IMR-90 (cell line): ENCODE measurements around the gene CPB1. TPM values are rescaled to one million over a fixed set of nuclear protein-coding genes. Genes with fewer than 3 reads are reported as not detected.

Source experiments
- ATAC-seq: fragments of 200-7000 bp; cut with Tn5 transposase; 2 replicates; pipeline ENCODE4 v1.9.1; 2020; ENCODE audit warnings: low read depth, mild to moderate bottlenecking, moderate library complexity
- BruUV-seq: library from RNA; stranded (reverse); fragments of 400-500 nt; replicated peaks from 2 replicates; lab custom pipeline; 2021; lab: Mats Ljungman, UMichigan
- CTCF ChIA-PET: fragments of 300-600 bp; formaldehyde crosslinking; extraction: SDS; loops from one replicate; lab custom pipeline; 2021; ENCODE audit warnings: antibody characterized with exemption; lab: Yijun Ruan, JAX
- POLR2A ChIA-PET: fragments of 300-600 bp; sonication (Branson Sonifier 250); formaldehyde crosslinking; loops from one replicate; lab custom pipeline; 2022; ENCODE audit warnings: antibody characterized with exemption; ENCODE audit not compliant: unreplicated experiment; lab: Charles Lee
- DNase-seq: peaks from one replicate; pipeline ENCODE4 v3.0.0; 2013
- H2AFZ ChIP-seq: replicated peaks from 2 replicates; pipeline ENCODE3; 2013; ENCODE audit warnings: low read length, mild to moderate bottlenecking; ENCODE audit not compliant: poor library complexity
- H2AK5ac ChIP-seq: 2 replicates; pipeline ENCODE4 v1.6.1; 2013; ENCODE audit warnings: low read depth, low read length, inconsistent platforms
- H2AK9ac ChIP-seq: replicated peaks from 2 replicates; pipeline ENCODE3; 2013; ENCODE audit warnings: mild to moderate bottlenecking, low read depth, low read length, moderate library complexity; ENCODE audit not compliant: poor library complexity
- H2BK120ac ChIP-seq: 2 replicates; pipeline ENCODE4 v1.6.1; 2013; ENCODE audit warnings: low read depth, low read length, inconsistent platforms
- H2BK15ac ChIP-seq: 3 replicates; pipeline ENCODE4 v1.6.1; 2013; ENCODE audit warnings: low read depth, low read length, inconsistent platforms
- H2BK20ac ChIP-seq: 2 replicates; pipeline ENCODE4 v1.6.1; 2013; ENCODE audit warnings: low read depth, mild to moderate bottlenecking, inconsistent platforms, low read length, moderate library complexity
- H2BK5ac ChIP-seq: 2 replicates; pipeline ENCODE4 v1.6.1; 2013; ENCODE audit warnings: mild to moderate bottlenecking, low read depth, low read length, inconsistent platforms; ENCODE audit not compliant: poor library complexity, severe bottlenecking
- H3K14ac ChIP-seq: replicated peaks from 2 replicates; pipeline ENCODE4 v1.6.1; 2013; ENCODE audit warnings: low read depth, low read length, inconsistent platforms
- H3K18ac ChIP-seq: 2 replicates; pipeline ENCODE4 v1.6.1; 2013; ENCODE audit warnings: low read depth, low read length, control low read depth
- H3K23ac ChIP-seq: 2 replicates; pipeline ENCODE4 v1.6.1; 2013; ENCODE audit warnings: low read depth, low read length, inconsistent platforms
- H3K27ac ChIP-seq: 2 replicates; pipeline ENCODE4 v1.5.1; 2013; ENCODE audit warnings: mild to moderate bottlenecking, control low read depth, low read length; ENCODE audit not compliant: insufficient read depth
- H3K27me3 ChIP-seq: 2 replicates; pipeline ENCODE4 v1.6.1; 2013; ENCODE audit warnings: low read length; ENCODE audit not compliant: control insufficient read depth, insufficient read depth
- H3K36me3 ChIP-seq: 2 replicates; pipeline ENCODE4 v1.6.1; 2013; ENCODE audit warnings: low read length, mixed read lengths; ENCODE audit not compliant: control insufficient read depth, insufficient read depth
- H3K4ac ChIP-seq: 2 replicates; pipeline ENCODE4 v1.6.1; 2013; ENCODE audit warnings: low read depth, low read length, inconsistent platforms
- H3K4me1 ChIP-seq: 2 replicates; pipeline ENCODE4 v1.6.1; 2013; ENCODE audit warnings: low read length, mixed read lengths; ENCODE audit not compliant: control insufficient read depth, insufficient read depth
- H3K4me2 ChIP-seq: 2 replicates; pipeline ENCODE4 v1.6.1; 2013; ENCODE audit warnings: low read depth, mild to moderate bottlenecking, control low read depth, low read length, moderate library complexity
- H3K4me3 ChIP-seq: 2 replicates; pipeline ENCODE4 v1.5.1; 2013; ENCODE audit warnings: low read depth, mild to moderate bottlenecking, control low read depth, low read length, moderate library complexity; ENCODE audit not compliant: insufficient read depth
- H3K56ac ChIP-seq: 2 replicates; pipeline ENCODE4 v1.6.1; 2013; ENCODE audit warnings: low read length, inconsistent platforms; ENCODE audit not compliant: insufficient read depth; ENCODE audit errors: extremely low read depth
- H3K79me1 ChIP-seq, 2 experiments: 2 replicates each; pipeline ENCODE4 v1.6.1; 2013; ENCODE audit warnings: low read length in 2 of 2, inconsistent platforms in 1 of 2, low read depth in 1 of 2
- H3K9ac ChIP-seq: 2 replicates; pipeline ENCODE4 v1.6.1; 2013; ENCODE audit warnings: low read depth, low read length, control low read depth
- H3K9me1 ChIP-seq: 2 replicates; pipeline ENCODE4 v1.6.1; 2013; ENCODE audit warnings: low read length, inconsistent platforms; ENCODE audit not compliant: insufficient read depth
- H3K9me3 ChIP-seq: 2 replicates; pipeline ENCODE4 v1.6.1; 2013; ENCODE audit warnings: low read length; ENCODE audit not compliant: control insufficient read depth, insufficient read depth
- H4K20me1 ChIP-seq: 2 replicates; pipeline ENCODE4 v1.6.1; 2013; ENCODE audit warnings: low read length, inconsistent platforms; ENCODE audit not compliant: insufficient read depth
- H4K5ac ChIP-seq: 2 replicates; pipeline ENCODE4 v1.6.1; 2013; ENCODE audit warnings: mild to moderate bottlenecking, low read depth, low read length, control low read depth
- H4K8ac ChIP-seq, 2 experiments: 2 replicates each; pipeline ENCODE4 v1.6.1; 2013; ENCODE audit warnings: low read depth in 2 of 2, low read length in 2 of 2, control low read depth in 1 of 2, inconsistent platforms in 1 of 2
- H4K91ac ChIP-seq: 2 replicates; pipeline ENCODE4 v1.6.1; 2013; ENCODE audit warnings: low read depth, low read length, inconsistent platforms; ENCODE audit not compliant: insufficient read depth
- BHLHE40 ChIP-seq: fragments of 150-350 bp; IDR thresholded peaks from 2 replicates; pipeline ENCODE4 v1.6.1; 2016; ENCODE audit warnings: mild to moderate bottlenecking, low read depth, low read length
- CEBPB ChIP-seq: IDR thresholded peaks from 2 replicates; pipeline ENCODE4 v1.6.1; 2012; ENCODE audit warnings: low read depth, low read length, improper control_type of control experiment
- CHD1 ChIP-seq: IDR thresholded peaks from 2 replicates; pipeline ENCODE4 v1.6.1; 2012; ENCODE audit warnings: low read depth, low read length, improper control_type of control experiment
- CTCF ChIP-seq: conservative IDR thresholded peaks from 2 replicates; pipeline ENCODE4 v1.5.1; 2012; ENCODE audit warnings: mild to moderate bottlenecking, low read depth, low read length, improper control_type of control experiment
- ELK1 ChIP-seq: fragments of 150-350 bp; IDR thresholded peaks from 2 replicates; pipeline ENCODE4 v1.6.1; 2016; ENCODE audit warnings: low read depth, mild to moderate bottlenecking, low read length, moderate library complexity, borderline replicate concordance
- FOS ChIP-seq: fragments of 150-350 bp; IDR thresholded peaks from 2 replicates; pipeline ENCODE4 v1.6.1; 2016; ENCODE audit warnings: low read depth, low read length
- MAFK ChIP-seq: IDR thresholded peaks from 2 replicates; pipeline ENCODE4 v1.6.1; 2012; ENCODE audit warnings: low read depth, low read length, improper control_type of control experiment
- MAZ ChIP-seq: IDR thresholded peaks from 2 replicates; pipeline ENCODE4 v1.6.1; 2012; ENCODE audit warnings: low read depth, mild to moderate bottlenecking, low read length, improper control_type of control experiment, moderate library complexity, borderline replicate concordance
- MXI1 ChIP-seq: IDR thresholded peaks from 2 replicates; pipeline ENCODE4 v1.6.1; 2012; ENCODE audit warnings: low read depth, mild to moderate bottlenecking, low read length, moderate library complexity, borderline replicate concordance
- NFE2L2 ChIP-seq: fragments of 150-350 bp; IDR thresholded peaks from 2 replicates; pipeline ENCODE4 v1.6.1; 2016; ENCODE audit warnings: low read depth, mild to moderate bottlenecking, low read length
- POLR2A ChIP-seq: IDR thresholded peaks from 2 replicates; pipeline ENCODE4 v1.6.1; 2012; ENCODE audit warnings: mild to moderate bottlenecking, low read depth, low read length
- RAD21 ChIP-seq: IDR thresholded peaks from 2 replicates; pipeline ENCODE4 v1.6.1; 2012; ENCODE audit warnings: low read length, improper control_type of control experiment
- RCOR1 ChIP-seq: IDR thresholded peaks from 2 replicates; pipeline ENCODE4 v1.6.1; 2012; ENCODE audit warnings: mild to moderate bottlenecking, low read length, improper control_type of control experiment; ENCODE audit not compliant: insufficient replicate concordance
- RFX5 ChIP-seq: IDR thresholded peaks from 2 replicates; pipeline ENCODE4 v1.8.0; 2012; ENCODE audit warnings: low read depth, mild to moderate bottlenecking, low read length, moderate library complexity
- SMC3 ChIP-seq: fragments of 150-350 bp; IDR thresholded peaks from 2 replicates; pipeline ENCODE4 v1.6.1; 2016; ENCODE audit warnings: low read depth, mild to moderate bottlenecking, antibody characterized with exemption, low read length, moderate library complexity
- USF2 ChIP-seq: fragments of 150-350 bp; IDR thresholded peaks from 2 replicates; pipeline ENCODE4 v1.6.1; 2017; ENCODE audit warnings: mild to moderate bottlenecking, antibody characterized with exemption, low read length, low read depth
- WGBS, 2 experiments: methylation state at CpG; one replicate each; pipeline versions ENCODE4 v1.1.5 to v1.1.7; 2013; ENCODE audit warnings: missing lambda C conversion rate in 2 of 2; ENCODE audit not compliant: insufficient read length in 1 of 2; ENCODE audit errors: extremely low coverage in 2 of 2; 5-methylcytosine and 5-hydroxymethylcytosine counted together
- dilution Hi-C: fragments of 300-500 bp; cut with HindIII; formaldehyde crosslinking; loops from one replicate; pipeline ENCODE4 v1.14.3; 2018; ENCODE audit warnings: low sequenced_read_pairs; ENCODE audit not compliant: unreplicated experiment
- in situ Hi-C: fragments of 300-500 bp; cut with MboI; formaldehyde crosslinking; loops from 3 replicates; pipeline ENCODE4 v1.14.3; 2019; ENCODE audit warnings: low sequenced_read_pairs, inconsistent platforms, mixed read lengths
- intact Hi-C: fragments of 100-400 bp; cut with micrococcal nuclease; formaldehyde crosslinking; loops from 2 replicates; pipeline ENCODE4 v1.10.0; 2022
- polyA plus RNA-seq, 3 experiments: library from polyadenylated mRNA; depleted of rRNA; stranded (reverse); fragments of >200 nt; gene quantifications; 2 replicates each; pipeline ENCODE4 v1.2.3, GENCODE V29; 2012; ENCODE audit warnings: low replicate concordance in 1 of 3
- total RNA-seq: library from RNA; depleted of rRNA; stranded (reverse); fragments of >200 nt; gene quantifications from 2 replicates; pipeline ENCODE4 v1.2.3, GENCODE V29; 2012

Gene CPB1
- total and polyA plus RNA-seq, 2 of the 4 experiments (the other 2 are of a cell fraction) = not detected

GRCh38 chr3:148847351-148847750 is 19.7 kb downstream of the CPB1 start:
- Histone ChIP-seq H4K8ac (no peak overlapping the region), H4K91ac (no peak overlapping the region), H3K27ac (no peak overlapping the region), H3K56ac (no peak overlapping the region), H3K79me1 (no peaks in the 10 kb centered on the region), H3K9me3 (no peaks in the 10 kb centered on the region), H3K4me3 (no peak overlapping the region), H3K4me1 (no peaks in the 10 kb centered on the region), H3K18ac (no peak overlapping the region), H2BK20ac (no peak overlapping the region), H3K14ac (no peak overlapping the region), H3K27me3 (no peaks in the 10 kb centered on the region), H2BK120ac (no peak overlapping the region), H3K9me1 (no peaks in the 10 kb centered on the region), H4K20me1 (no peaks in the 10 kb centered on the region), H2BK15ac (no peak overlapping the region), H2BK5ac (no peak overlapping the region), H3K23ac (no peak overlapping the region), H3K9ac (no peak overlapping the region), H2AK5ac (no peak overlapping the region), H3K36me3 (no peaks in the 10 kb centered on the region), H3K4ac (no peak overlapping the region), H2AFZ (no peak overlapping the region), H2AK9ac (no peak overlapping the region), H3K4me2 (no peak overlapping the region), H4K5ac (no peak overlapping the region)
- CTCF ChIA-PET = no interaction called here
- intact Hi-C loops = no loop called here
- WGBS, 2 experiments = no CpG with 5 or more reads among the region's 1 CpG
- ATAC-seq = no peak
- POLR2A ChIA-PET = no interaction called here
- in situ Hi-C loops = no loop called here
- DNase-seq = peak; percentile 7
- no TSS peak for BruUV-seq
- no peak for TF ChIP-seq SMC3
- no peak for TF ChIP-seq POLR2A
- TF ChIP-seq CTCF = no peak
- no peak for TF ChIP-seq MAZ
- TF ChIP-seq RAD21 = no peak
- TF ChIP-seq FOS = no peak
- TF ChIP-seq RFX5 = no peak
- no peak for TF ChIP-seq USF2
- no peak for TF ChIP-seq NFE2L2
- no peak for TF ChIP-seq RCOR1
- TF ChIP-seq MAFK = no peak
- TF ChIP-seq MXI1 = no peak
- TF ChIP-seq CEBPB = no peak
- no peak for TF ChIP-seq ELK1
- no peak for TF ChIP-seq CHD1
- no peak for TF ChIP-seq BHLHE40
- dilution Hi-C loops = no loop called here
